GM19438 (cell line): Measurements from ENCODE around the gene RBM39.
"Not testable (repeated sequence)": the region's sequence is repeated elsewhere in the genome, so short reads cannot be mapped to it uniquely, and the experiment has no call there.

Source experiments
- ATAC-seq: cut with Tn5 transposase; IDR thresholded peaks from one replicate; pipeline ENCODE4 v1.9.1; 2021; ENCODE audit warnings: low read depth; ENCODE audit not compliant: unreplicated experiment

The RBM39 gene

GRCh38 chr20:35710884-35711587 is 31.0 kb downstream of the RBM39 start:
- no peak for ATAC-seq

- no peak for ATAC-seq
Measured at GRCh38 chr20:35710039-35710438, 32.0 kb downstream of the RBM39 start.

- no peak for ATAC-seq
Measured at GRCh38 chr20:35709259-35709658, 32.8 kb downstream of the RBM39 start.

GRCh38 chr20:35708502-35708901 is 33.6 kb downstream of the RBM39 start:
- ATAC-seq, result no peak

- ATAC-seq, result not testable (repeated sequence)
Measured at GRCh38 chr20:35706591-35707529, 35.2 kb downstream of the RBM39 start.

GRCh38 chr20:35705894-35706293 is 36.2 kb downstream of the RBM39 start:
- not testable (repeated sequence) for ATAC-seq

GRCh38 chr20:35704514-35705261 is 37.4 kb downstream of the RBM39 start:
- no peak for ATAC-seq

- ATAC-seq, result no peak
Measured at GRCh38 chr20:35702824-35703695, 39.0 kb downstream of the RBM39 start.

- ATAC-seq, result no peak
Measured at GRCh38 chr20:35702051-35702823, 39.8 kb downstream of the RBM39 start.

- ATAC-seq, result no peak
Measured at GRCh38 chr20:35700625-35701148, 41.4 kb downstream of the RBM39 start.

GRCh38 chr20:35699957-35700624 is 42.0 kb downstream of the RBM39 start:
- no peak for ATAC-seq

- ATAC-seq, result no peak
Measured at GRCh38 chr20:35699127-35699956, 42.7 kb downstream of the RBM39 start, which contains the start of the genes NFS1 and ROMO1. TSS of gene NFS1 (minus strand) at chr20:35699352. CDS start at chr20:35699288, 64 bp downstream. TSS of gene ROMO1 (plus strand) at chr20:35699405. CDS start at chr20:35699633, 228 bp downstream.

GRCh38 chr20:35698298-35699126 is 43.5 kb downstream of the RBM39 start:
- no peak for ATAC-seq

- ATAC-seq, result no peak
Measured at GRCh38 chr20:35697696-35698297, 44.3 kb downstream of the RBM39 start.

GRCh38 chr20:35695978-35696377 is 46.1 kb downstream of the RBM39 start:
- no peak for ATAC-seq

- ATAC-seq, result no peak
Measured at GRCh38 chr20:35695245-35695749, 46.8 kb downstream of the RBM39 start.
